ENCODE data around the gene TENM3.

TENM3 gene

DNA sequence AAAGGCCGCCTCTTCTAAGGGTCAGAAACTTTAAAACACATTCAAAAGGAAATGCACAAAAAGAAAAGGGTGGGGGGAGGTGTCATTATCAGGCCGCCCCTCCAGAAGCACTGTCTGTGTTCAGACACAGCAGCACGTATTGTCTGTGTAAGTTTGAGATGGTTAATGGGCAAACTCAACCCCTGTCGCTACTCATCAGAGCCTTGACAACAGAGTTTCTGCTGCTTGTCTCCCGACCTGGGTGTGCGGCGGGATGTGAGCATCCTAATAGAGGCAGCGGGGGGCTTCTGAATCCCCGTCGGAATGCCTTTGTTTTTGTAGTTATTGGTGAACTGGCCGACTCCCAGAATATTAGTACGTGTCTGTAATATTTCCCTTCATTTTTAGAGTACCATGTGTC is 515.1 kb downstream of the TENM3 start:
- H3K36me3 ChIP-seq (replicated peaks; ENCODE audit: low read depth, low read length): no peaks in the 10 kb centered on the region
- no peak overlapping the region for H3K27ac ChIP-seq (ENCODE audit: low read length)
- no peaks in the 10 kb centered on the region for H3K79me2 ChIP-seq (ENCODE audit: low read length)
- H3K4me3 ChIP-seq (ENCODE audit: low read length): no peak overlapping the region
- no peak for TF ChIP-seq EZH2phosphoT487 (IDR thresholded peaks at IDR 0.05; ENCODE audit: low read depth)
- TF ChIP-seq, protein P1, sequence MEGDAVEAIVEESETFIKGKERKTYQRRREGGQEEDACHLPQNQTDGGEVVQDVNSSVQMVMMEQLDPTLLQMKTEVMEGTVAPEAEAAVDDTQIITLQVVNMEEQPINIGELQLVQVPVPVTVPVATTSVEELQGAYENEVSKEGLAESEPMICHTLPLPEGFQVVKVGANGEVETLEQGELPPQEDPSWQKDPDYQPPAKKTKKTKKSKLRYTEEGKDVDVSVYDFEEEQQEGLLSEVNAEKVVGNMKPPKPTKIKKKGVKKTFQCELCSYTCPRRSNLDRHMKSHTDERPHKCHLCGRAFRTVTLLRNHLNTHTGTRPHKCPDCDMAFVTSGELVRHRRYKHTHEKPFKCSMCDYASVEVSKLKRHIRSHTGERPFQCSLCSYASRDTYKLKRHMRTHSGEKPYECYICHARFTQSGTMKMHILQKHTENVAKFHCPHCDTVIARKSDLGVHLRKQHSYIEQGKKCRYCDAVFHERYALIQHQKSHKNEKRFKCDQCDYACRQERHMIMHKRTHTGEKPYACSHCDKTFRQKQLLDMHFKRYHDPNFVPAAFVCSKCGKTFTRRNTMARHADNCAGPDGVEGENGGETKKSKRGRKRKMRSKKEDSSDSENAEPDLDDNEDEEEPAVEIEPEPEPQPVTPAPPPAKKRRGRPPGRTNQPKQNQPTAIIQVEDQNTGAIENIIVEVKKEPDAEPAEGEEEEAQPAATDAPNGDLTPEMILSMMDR (IDR thresholded peaks at IDR 0.05; ENCODE audit: low read depth, low read length): no peak
- no peak overlapping the region for H2AFZ ChIP-seq (ENCODE audit: low read depth, low read length)
- no peak overlapping the region for H3K4me2 ChIP-seq (ENCODE audit: low read length)
- H4K20me1 ChIP-seq (ENCODE audit: insufficient read depth, low read length): no peaks in the 10 kb centered on the region
- H3K9me3 ChIP-seq (ENCODE audit: insufficient read depth, low read length): no peaks in the 10 kb centered on the region
- no peaks in the 10 kb centered on the region for H3K4me1 ChIP-seq (ENCODE audit: low read length)
- no peaks in the 10 kb centered on the region for H3K27me3 ChIP-seq (ENCODE audit: low read depth, low read length)
- no peak overlapping the region for H3K9ac ChIP-seq (ENCODE audit: low read length)

- Histone ChIP-seq H3K4me3 (ENCODE audit: low read length) (no peak overlapping the region), H2AFZ (ENCODE audit: low read depth, low read length) (no peak overlapping the region), H3K27me3 (ENCODE audit: low read depth, low read length) (no peaks in the 10 kb centered on the region), H3K4me1 (ENCODE audit: low read length) (no peaks in the 10 kb centered on the region), H3K4me2 (ENCODE audit: low read length) (no peak overlapping the region), H3K9ac (ENCODE audit: low read length) (no peak overlapping the region), H3K27ac (ENCODE audit: low read length) (no peak overlapping the region), H4K20me1 (ENCODE audit: insufficient read depth, low read length) (no peaks in the 10 kb centered on the region), H3K36me3 (replicated peaks; ENCODE audit: low read depth, low read length) (no peaks in the 10 kb centered on the region), H3K9me3 (ENCODE audit: insufficient read depth, low read length) (no peaks in the 10 kb centered on the region), H3K79me2 (ENCODE audit: low read length) (no peaks in the 10 kb centered on the region)
- no peak for TF ChIP-seq EZH2phosphoT487 (IDR thresholded peaks at IDR 0.05; ENCODE audit: low read depth)
- TF ChIP-seq, protein P1 (IDR thresholded peaks at IDR 0.05; ENCODE audit: low read depth, low read length): no peak
Observed at GRCh38 chr4:182760551-182761043, 517.4 kb downstream of the TENM3 start.

- Histone ChIP-seq H3K4me3 (ENCODE audit: low read length) (no peak overlapping the region), H3K79me2 (ENCODE audit: low read length) (no peaks in the 10 kb centered on the region), H3K27me3 (ENCODE audit: low read depth, low read length) (no peaks in the 10 kb centered on the region), H4K20me1 (ENCODE audit: insufficient read depth, low read length) (no peaks in the 10 kb centered on the region), H2AFZ (ENCODE audit: low read depth, low read length) (no peak overlapping the region), H3K4me2 (ENCODE audit: low read length) (no peak overlapping the region), H3K27ac (ENCODE audit: low read length) (no peak overlapping the region), H3K4me1 (ENCODE audit: low read length) (no peaks in the 10 kb centered on the region), H3K9ac (ENCODE audit: low read length) (no peak overlapping the region), H3K36me3 (replicated peaks; ENCODE audit: low read depth, low read length) (no peaks in the 10 kb centered on the region), H3K9me3 (ENCODE audit: insufficient read depth, low read length) (no peaks in the 10 kb centered on the region; the same call in 1 of the 2 replicates)
- TF ChIP-seq, protein P1 (IDR thresholded peaks at IDR 0.05; ENCODE audit: low read depth, low read length): no peak
- TF ChIP-seq EZH2phosphoT487 (IDR thresholded peaks at IDR 0.05; ENCODE audit: low read depth): no peak
Observed at GRCh38 chr4:182764137-182764536, 520.9 kb downstream of the TENM3 start.

DNA sequence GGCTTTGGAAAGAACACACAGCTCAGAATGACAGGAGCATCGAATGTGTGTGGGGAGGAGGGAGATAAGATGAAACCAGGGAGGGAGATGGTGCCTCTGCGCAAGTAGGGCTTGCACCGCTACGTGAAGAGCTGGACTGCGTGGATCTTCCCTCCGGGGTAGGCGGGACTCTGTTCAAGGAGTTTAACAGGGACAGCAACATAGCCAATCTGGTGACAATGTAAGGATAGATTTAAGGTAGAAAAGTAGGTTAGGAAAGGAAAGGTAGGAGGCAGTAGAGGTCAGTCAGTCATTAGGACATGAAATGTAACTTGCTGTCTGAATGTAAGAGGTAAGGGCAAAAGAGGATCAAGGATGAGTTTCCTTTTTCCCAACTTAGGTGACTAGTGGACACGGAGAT is 521.4 kb downstream of the TENM3 start:
- TF ChIP-seq, protein P1 (IDR thresholded peaks at IDR 0.05; ENCODE audit: low read depth, low read length): no peak
- no peak for TF ChIP-seq EZH2phosphoT487 (IDR thresholded peaks at IDR 0.05; ENCODE audit: low read depth)
- no peaks in the 10 kb centered on the region; the same call in 1 of the 2 replicates for H3K9me3 ChIP-seq (ENCODE audit: insufficient read depth, low read length)
- no peak overlapping the region for H3K9ac ChIP-seq (ENCODE audit: low read length)
- no peaks in the 10 kb centered on the region for H3K4me1 ChIP-seq (ENCODE audit: low read length)
- H3K27ac ChIP-seq (ENCODE audit: low read length): no peak overlapping the region
- no peaks in the 10 kb centered on the region for H3K79me2 ChIP-seq (ENCODE audit: low read length)
- H4K20me1 ChIP-seq (ENCODE audit: insufficient read depth, low read length): no peaks in the 10 kb centered on the region
- H3K36me3 ChIP-seq (replicated peaks; ENCODE audit: low read depth, low read length): no peaks in the 10 kb centered on the region
- no peak overlapping the region for H3K4me3 ChIP-seq (ENCODE audit: low read length)
- no peaks in the 10 kb centered on the region for H3K27me3 ChIP-seq (ENCODE audit: low read depth, low read length)
- no peak overlapping the region for H2AFZ ChIP-seq (ENCODE audit: low read depth, low read length)
- H3K4me2 ChIP-seq (ENCODE audit: low read length): no peak overlapping the region
